CD4-positive, alpha-beta T cell treated with Interferon gamma for 1 hour (primary cell): ENCODE data around the gene GABRD.
"Not testable (repeated sequence)": the region's sequence is repeated elsewhere in the genome, so short reads cannot be mapped to it uniquely, and the experiment has no call there.

Experiments
- DNase-seq: peaks from one replicate; pipeline ENCODE4 v3.0.0-alpha.2; 2020

GABRD gene

GRCh38 chr1:2019172-2019543 is at the start of gene GABRD:
Gene GABRD, plus strand, starts transcription at chr1:2019345. Its CDS starts 79 bp downstream, at chr1:2019424.
- no peak for DNase-seq

- no peak for DNase-seq
Observed at GRCh38 chr1:1969505-1969900, 49.6 kb upstream of the GABRD start.

GRCh38 chr1:1969953-1970716 is 49.0 kb upstream of the GABRD start:
- no peak for DNase-seq

GRCh38 chr1:1971017-1971416 is 48.1 kb upstream of the GABRD start:
- no peak for DNase-seq

GRCh38 chr1:1971688-1972087 is 47.5 kb upstream of the GABRD start:
- no peak for DNase-seq

GRCh38 chr1:1972976-1973715 is 46.0 kb upstream of the GABRD start:
- DNase-seq: no peak

GRCh38 chr1:1973716-1974642 is 45.2 kb upstream of the GABRD start:
- no peak for DNase-seq

GRCh38 chr1:1974834-1975233 is 44.3 kb upstream of the GABRD start:
- DNase-seq: no peak

- DNase-seq: no peak
Observed at GRCh38 chr1:1975535-1975934, 43.6 kb upstream of the GABRD start.

- DNase-seq: no peak
Observed at GRCh38 chr1:1976031-1976430, 43.1 kb upstream of the GABRD start.

GRCh38 chr1:1978108-1978507 is 41.0 kb upstream of the GABRD start:
- no peak for DNase-seq

GRCh38 chr1:1978690-1979481 is 40.3 kb upstream of the GABRD start:
- DNase-seq: not testable (repeated sequence)

- no peak for DNase-seq
Observed at GRCh38 chr1:1979482-1980165, 39.5 kb upstream of the GABRD start.

- no peak for DNase-seq
Observed at GRCh38 chr1:1980467-1981141, 38.5 kb upstream of the GABRD start.

GRCh38 chr1:1981142-1981500 is 38.0 kb upstream of the GABRD start:
- DNase-seq: no peak

- not testable (repeated sequence) for DNase-seq
Observed at GRCh38 chr1:1981631-1982327, 37.4 kb upstream of the GABRD start.

- DNase-seq: no peak
Observed at GRCh38 chr1:1982379-1983232, 36.5 kb upstream of the GABRD start.

GRCh38 chr1:1984560-1985070 is 34.5 kb upstream of the GABRD start:
- no peak for DNase-seq

- no peak for DNase-seq
Observed at GRCh38 chr1:1985375-1986050, 33.6 kb upstream of the GABRD start.
